Measurements from ENCODE around the gene ADAM12. TPM values are rescaled to one million over a fixed set of nuclear protein-coding genes. Genes with fewer than 3 reads are reported as not detected.

The ADAM12 gene
- total RNA-seq, 1 donor, result under 0.01 TPM

DNA sequence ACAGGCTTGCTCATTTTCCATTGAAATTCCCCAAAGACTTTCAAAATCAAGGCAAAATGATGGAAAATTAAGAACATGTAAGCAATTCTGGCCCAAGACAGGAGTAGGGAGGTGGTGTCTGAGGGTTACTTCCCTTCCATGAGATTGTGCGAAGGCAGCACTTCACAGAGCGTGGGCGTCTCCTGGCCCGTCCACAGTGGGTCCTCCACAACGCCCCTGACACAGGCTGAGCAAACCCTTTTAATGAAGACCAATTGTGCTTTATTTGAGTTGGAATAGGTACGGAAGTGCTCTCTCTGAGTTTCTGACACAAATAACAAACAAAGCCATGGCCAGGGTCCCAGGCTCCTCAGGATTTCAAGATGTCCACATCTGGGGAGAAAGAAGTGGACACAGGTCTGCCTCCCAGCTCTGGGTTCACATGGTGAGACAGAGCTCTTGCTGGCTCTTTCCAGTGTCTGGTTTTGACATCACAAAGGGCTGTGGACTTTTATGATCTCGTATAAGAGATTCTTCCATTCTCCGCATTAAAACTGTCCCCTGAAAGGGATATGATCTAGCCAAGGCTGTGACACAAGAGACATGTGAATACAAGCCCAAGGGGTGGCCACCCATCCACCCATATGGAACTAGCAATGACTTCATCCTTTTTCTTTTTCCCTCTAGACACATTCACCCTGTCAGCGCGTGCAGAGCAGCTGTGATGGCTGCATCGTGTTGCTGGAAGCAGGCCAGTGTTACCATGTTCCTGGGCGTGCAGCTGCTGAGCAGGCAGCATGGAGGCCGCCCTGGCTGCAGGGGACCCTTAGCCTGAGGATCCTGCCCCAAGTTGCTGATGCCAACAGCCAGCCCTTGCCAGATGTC, 145.6 kb downstream of the ADAM12 start:
- DNase-seq (ENCODE audit: low read depth in 2 of 3, low spot score in 2 of 3), result no peak

DNA sequence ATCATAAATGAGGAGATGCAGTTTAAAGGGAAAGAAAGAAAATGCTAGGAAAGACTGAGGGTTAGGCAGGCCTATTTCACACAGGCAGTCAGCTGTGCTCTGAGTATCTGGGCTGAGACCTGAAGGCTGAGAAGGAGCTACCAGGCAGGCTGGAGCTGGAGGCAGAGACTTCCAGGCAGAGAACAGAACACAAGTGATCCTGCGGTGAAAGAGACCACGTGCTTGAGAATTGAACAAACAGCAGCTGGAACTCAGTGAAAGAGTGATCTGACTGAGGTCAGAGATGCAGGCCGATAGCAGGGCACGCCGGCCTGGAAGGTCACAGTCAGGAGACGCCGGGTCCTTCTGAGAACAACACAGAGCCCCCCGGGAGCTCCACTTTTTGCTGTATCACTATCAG, 147.8 kb downstream of the ADAM12 start:
- DNase-seq (ENCODE audit: low read depth in 2 of 3, low spot score in 2 of 3), result no peak

DNA sequence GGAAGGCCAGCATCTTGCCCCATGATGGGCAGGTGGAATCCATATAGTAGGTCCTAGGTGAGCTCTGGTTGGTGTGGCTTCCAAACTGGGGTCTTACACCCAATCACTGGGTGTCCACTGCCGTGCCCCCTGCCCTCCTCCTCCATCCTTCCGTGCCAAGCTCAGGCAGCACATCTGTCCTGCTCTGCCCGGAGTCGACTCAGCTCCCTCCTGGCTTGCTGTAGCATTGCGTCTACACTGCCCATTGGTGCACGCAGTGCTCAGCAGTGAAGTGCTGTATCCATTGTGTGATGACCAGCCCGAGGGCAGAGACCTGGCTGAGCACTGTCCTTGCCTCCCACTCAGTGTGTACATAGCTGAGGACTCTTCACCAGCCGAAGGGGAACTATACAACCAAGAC, 148.4 kb downstream of the ADAM12 start:
- no peak for DNase-seq (ENCODE audit: low read depth in 2 of 3, low spot score in 2 of 3)

DNA sequence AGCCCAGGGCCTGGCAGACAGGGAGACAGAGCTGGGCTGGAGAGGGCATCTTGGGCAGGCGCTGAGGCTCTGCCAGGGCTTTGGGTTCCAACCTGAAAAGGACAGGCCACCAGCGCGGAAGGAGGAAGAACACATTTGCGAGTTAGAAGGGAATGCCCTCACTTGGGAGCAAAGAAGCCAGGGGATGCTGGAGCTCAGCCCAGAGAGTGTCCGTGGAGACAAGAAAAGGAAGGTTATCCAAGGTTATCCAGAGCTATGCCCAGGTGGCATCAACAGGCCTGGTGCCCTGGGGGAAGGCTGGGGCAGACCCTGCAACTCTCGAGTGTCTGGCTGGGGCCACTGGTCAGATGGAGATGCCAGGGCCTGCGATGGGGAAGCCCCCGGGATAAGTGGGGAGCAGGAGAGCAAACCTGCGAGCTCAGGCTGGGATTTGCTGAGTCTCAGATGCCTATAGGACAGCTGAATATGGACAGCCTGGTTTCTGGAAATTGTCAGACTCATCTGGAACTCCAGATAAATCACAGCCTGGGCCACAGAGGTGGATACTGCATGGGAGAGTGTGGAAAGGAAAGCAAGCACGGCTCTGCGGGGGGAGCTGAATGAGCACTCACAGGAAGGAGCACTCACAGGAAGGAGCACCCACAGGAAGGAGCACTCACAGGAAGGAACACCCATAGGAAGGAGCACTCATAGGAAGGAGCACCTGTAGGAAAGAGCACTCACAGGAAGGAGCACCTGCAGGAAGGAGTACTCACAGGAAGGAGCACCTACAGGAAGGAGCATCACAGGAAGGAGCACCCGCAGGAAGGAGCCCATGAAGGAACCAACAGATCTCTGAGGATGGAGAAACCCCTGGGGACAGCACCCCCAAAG, 152.1 kb downstream of the ADAM12 start:
- no peak for DNase-seq (ENCODE audit: low read depth in 2 of 3, low spot score in 2 of 3)

DNA sequence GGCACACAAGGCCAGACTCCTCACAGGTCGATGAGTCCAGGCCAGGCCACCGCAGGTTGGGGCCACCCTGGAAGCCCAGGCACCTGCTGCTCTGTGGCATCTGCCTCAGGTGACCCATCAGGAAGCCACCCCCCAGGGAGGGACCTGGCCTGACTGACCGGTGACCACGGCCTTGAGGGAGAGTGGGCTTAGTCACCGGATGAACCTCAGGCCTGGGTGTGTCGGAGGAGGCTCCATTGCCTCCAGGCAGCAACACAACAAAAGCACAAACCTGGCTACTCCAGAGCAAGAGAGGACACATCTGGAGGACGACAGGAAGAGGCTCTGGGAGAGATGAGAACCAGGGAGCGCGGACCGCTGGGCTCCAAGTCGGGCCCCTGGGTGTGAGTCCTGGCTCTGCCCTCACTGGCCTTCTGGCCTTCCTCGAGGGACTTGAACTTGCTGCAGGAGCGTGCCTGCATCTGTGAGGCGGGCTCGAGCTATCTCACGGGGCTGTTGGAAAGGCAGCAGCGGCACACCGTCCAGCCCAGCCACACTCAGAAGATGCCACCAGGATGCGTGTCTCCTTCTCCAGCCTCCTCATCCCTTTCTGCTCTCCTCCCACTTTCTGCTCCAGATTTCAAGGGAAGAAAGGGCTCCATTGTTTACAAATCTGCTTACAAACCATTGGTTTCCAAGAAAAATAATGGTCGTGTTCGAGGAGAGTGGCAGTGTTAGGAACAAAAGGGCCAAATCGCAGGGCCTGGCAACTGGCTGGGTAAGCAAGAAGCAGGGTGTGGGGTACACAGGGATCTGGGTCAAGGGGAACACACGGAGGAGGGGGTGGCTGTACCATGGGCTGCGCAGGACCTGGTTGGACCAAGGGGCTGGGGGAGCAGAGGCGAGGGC, 152.9 kb downstream of the ADAM12 start:
- DNase-seq (ENCODE audit: low read depth in 2 of 3, low spot score in 2 of 3), result no peak

DNA sequence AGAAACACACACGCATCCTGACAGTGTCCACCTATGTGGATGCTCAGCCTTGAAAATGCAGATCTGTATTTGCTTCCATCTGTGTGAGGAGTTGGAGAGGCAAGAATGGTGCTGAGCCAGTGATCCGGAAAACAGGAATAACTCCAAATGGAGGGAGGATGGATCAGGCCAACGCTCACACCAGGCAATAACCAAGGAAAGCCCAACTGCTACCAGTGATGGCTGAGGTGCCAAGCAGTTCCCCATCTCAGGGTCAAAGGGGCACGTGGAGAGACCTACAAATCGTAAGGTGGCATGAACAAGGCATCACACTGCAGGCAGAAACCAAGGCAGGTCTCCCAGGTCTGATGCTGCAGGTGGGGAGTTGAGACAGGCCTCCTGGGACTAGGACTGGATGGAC, 153.6 kb downstream of the ADAM12 start:
- DNase-seq (ENCODE audit: low read depth in 2 of 3, low spot score in 2 of 3), result no peak

DNA sequence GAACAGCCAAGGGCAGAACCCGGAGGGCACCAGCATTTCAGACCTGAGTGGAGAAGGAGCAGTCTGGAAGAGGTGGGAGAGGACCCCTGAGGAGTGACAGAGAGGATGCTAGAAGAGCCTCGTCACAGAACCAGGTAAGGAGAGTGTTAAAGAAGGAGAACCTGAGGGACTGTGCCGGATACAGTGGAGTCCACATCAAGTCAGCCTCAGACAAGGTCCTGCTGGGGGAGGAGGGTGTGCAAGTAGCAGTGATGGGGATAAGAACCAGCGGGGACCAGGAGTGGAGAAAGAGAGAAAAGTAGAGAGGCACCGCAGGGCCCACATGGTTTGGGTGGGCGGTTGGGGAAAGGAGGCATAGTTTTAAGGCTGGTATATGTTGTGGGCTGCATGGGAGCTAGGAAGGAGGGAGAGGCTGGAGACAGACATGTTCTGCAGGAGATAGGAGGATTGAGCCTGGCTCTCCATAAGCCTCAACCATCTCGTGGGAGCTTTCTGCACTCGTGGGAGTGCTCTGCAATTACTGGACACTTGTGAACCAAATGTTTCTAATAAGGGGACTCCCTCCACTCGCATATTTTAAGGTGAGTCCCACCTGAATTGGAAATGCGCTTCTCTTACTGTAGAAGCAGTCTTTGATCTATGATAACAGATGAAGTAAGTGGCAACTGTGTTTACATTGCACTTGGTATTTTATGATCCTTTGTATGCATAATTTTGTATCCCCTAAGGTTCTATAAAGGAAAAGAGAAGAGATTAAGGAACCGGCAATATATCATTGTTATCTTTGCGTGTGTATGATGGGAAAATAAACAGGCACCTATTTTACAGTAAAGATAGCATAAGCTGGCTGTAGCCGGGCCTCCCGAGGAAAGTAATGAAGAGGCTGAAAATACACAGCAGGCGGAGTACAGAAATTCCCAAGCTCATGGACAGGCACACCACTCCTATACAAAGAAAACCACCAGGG, 154.8 kb downstream of the ADAM12 start:
- DNase-seq (ENCODE audit: low read depth in 2 of 3, low spot score in 2 of 3), result no peak

DNA sequence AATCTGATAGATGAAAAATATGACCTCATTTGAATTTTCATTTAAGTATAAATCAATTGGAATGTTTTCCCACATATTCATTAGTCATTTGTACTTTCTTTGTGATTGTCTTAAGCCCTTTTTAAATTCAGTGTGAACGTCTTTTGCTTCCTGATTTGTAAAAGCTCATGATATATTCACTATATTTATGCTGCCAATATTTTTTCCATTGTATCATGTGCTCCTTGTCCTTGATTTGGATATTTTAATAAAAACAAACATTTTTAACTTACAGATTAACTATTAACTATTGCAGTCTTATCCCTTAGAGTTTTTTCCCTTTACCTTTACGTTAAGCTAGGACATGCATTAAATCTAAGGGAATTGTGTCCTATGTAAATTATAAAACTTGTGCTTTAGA, 157.7 kb downstream of the ADAM12 start:
- no peak for DNase-seq (ENCODE audit: low read depth in 2 of 3, low spot score in 2 of 3)

DNA sequence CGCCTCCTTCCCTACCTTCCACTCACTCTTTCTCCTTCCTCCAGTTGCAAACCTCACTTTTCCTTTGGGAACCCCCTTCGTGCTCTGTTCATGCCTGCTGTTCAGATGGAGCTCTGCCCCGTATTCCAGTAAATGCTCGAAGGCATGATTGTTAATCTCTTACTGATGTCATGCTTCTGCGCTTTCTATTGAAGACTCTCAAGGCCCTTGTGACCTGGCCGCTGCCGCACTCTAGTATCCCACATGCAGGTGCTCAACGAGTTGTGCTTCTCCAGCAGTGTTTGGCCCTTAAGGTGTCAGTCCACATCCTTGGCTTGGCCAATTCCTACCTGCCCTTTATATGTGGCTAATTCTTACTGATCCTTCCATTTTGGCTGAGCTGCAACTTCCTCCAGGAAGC, 158.6 kb downstream of the ADAM12 start:
- no peak for DNase-seq (ENCODE audit: low read depth in 2 of 3, low spot score in 2 of 3)

DNA sequence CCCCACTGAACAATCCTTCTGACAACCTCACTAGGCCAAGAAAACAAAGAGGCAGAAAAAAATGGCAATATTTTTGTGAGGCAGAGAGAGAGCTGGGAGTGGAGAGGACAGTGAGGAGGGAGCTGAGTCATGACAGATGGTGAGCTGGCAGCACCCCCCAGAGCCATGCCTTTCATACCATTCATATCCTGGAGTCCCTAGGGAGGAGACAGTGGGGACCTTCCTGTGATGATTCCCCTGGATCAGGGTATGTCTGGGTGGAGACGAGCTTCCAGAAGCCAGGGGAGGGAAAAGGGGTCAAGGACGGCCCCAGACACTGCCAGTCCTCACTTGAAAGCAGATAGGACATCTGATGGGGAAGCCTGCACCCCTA, 160.5 kb downstream of the ADAM12 start:
- no peak for DNase-seq (ENCODE audit: low read depth in 2 of 3, low spot score in 2 of 3)

DNA sequence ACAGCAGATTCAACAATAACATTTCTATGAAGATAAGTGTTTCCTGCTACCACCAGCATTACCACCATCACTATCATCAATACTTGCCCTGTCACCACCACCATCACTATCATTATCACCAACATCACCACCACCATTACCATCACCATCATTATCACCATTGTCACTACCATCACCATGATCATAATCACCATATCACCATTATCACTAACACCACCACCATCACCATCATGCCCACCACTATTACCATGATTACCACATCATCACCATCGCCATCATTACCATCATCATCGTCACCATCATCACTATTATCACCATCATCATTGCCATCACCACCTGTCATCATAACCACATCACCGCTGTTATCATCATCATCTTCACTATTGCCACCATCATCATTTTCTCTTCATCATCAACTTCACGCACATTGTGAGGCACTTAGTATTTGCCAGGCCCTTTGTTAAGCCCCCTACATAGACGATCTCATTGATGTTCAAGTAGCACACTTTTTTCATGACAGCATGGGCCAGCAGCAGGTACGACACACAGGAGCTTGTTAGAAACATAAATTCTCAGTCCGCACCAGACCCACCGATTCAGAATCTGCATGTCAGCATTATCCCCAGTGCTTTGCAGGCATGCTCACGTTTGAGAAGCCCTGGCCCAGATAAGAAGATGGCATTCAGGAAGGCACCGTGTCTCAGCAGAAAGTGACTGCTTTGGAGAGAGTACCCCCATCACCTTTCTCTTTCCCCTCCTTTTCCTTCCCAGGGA, 161.1 kb downstream of the ADAM12 start:
- DNase-seq (ENCODE audit: low read depth in 2 of 3, low spot score in 2 of 3), result no peak

DNA sequence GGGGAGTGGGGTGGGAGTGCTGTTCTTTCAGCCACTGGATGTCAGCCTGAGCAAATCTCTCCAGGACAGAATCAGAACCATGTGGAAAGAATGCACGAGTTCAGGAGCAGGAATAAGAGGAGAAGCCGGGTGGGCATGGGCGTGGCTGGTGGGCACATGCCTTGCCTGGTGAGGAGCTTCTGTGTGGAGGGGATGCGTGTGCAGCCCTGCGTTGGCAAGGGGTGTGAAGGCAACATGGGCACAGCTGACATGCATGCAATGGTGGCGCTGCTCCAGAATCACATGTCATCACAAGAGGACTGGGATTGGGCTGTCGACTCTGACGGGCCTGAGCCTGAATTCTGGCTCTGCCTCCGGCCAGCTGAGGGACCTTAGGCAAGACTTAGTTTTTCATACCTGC, 162.1 kb downstream of the ADAM12 start:
- DNase-seq (ENCODE audit: low read depth in 2 of 3, low spot score in 2 of 3), result no peak

DNA sequence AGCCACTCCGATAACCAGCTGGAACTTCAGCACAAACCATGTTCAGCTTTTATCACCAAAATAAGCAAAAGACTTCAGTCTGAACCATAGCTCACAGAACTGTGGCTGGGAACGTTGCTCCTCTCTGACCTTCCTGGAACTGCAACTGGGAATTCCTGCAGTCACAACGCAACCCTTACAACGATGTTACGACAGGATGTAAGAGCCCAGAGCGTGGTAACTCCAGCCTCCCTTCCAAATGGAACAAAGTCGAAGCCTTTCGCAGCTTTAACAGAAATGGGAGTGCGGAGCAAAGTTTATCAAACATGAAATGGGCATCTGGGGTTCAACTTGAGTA, 162.6 kb downstream of the ADAM12 start:
- DNase-seq (ENCODE audit: low read depth in 2 of 3, low spot score in 2 of 3), result no peak

DNA sequence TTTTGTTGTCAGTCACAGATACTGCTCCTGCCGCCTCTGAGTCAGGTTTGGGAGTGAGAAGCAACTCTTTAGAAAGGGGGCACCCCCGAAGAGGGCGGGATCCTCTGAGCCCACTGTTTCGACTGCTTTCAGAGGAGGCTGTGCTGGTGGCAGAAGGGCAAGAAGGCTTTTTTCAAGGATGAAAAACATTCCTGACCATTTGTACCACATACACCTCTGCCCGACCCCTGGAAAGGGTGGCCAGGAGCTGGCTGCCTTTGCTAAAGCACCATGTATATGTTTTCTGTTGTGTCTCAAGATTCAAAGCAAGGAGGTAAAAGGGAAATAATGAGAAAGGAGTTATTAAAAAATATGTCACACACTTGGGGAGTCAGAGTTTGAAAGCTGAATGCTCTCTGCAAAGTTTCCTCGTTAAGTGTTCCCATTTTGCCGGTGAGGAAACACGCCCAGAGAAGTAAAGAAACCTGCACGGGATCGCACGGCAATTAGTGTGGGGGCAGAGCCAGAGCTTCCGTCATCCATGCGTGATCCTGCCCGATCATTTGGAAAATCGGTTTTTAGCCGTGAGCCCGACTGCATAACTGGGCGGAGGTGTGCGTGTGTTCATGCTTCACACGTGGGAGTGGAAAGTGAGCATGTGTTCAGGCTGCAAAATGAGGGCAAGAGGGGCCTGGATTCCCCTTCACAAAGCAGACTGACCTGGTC, 163.2 kb downstream of the ADAM12 start:
- no peak for DNase-seq (ENCODE audit: low read depth in 2 of 3, low spot score in 2 of 3)

DNA sequence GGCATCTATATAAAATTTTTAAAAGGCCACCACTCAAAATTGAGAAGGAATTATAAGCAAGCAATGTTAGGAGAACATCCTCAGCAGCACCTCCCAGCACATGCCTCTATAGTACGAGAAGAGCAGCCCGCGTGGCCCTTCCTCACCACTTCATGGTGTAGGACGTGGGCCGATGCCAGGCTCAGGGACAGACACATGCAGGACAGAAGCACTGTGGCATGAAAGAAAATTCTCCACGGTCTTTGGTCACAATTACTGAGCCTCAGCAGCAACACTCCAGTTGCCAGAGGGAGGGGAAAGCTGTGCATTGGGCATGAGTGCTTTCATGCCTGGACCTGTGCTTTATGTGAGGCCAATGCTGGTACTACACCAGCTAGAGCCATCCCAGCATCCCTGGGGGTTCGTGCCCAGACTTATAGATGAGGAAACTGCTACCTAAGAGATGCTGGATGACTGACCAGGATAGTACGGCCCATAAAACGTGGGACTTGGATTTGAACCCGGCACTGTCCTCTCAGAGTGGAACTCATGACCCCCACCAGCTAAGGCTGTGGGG, 164.7 kb downstream of the ADAM12 start:
- DNase-seq (ENCODE audit: low read depth in 2 of 3, low spot score in 2 of 3), result no peak

DNA sequence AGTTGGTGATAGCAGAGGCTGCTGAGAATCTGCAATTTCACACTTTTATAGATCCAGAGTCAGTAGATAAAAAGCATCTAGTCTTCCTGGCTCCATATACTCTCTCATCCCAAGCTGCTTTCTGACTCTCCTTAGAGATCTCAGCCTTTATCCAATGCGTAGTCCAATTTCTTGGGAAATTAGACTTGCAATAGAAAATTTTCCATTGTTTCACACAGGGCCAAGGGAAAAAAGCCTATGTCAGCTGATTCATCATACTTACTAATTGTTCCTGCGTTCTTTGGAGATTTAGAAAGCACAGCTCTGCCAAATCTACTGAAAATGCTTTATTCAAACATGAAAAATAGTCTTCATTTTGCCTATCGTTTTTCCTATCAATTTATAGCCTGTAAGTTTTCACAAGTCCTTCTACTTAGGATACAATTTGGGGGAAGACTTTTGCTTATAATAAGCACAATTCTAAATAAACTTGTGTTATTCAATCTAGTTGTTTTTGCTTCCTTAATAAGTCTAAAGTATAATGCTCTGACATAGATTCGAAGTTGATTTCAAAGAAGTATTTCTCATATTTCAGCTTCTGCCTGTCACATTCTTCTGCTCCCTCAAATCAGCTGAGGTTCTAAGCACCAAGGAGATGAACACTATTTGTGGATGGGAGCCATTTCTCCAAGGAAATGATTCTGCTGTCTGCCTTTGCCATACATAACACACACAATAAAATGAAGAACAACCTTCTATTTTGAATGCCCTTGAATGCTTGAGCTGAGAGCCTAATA, 165.4 kb downstream of the ADAM12 start:
- DNase-seq (ENCODE audit: low read depth in 2 of 3, low spot score in 2 of 3), result no peak

DNA sequence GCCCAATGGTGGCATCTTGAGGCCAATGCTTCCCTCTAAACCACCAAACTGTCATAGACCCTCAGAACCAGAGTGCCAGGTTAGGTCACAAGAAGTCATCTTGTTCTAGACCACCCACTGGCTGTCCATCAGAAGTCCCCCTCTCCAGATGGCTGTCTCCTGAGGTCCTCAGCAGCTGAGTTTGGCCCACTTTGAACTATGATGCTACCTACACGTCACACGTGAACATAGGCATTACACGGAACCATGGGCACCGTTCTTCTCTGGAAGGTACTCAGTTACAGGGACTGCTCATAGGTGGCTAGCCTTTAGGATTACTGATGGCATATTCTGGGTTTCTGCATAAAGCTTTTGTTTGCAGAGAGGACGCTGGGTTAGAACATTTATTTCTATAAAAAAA, 166.4 kb downstream of the ADAM12 start:
- DNase-seq (ENCODE audit: low read depth in 2 of 3, low spot score in 2 of 3), result no peak
